Uterus (tissue), 4 donors: ENCODE data around the gene NFE2L3. TPM values are rescaled to one million over a fixed set of nuclear protein-coding genes. Genes with fewer than 3 reads are reported as not detected.

Source experiments
- DNase-seq, 2 donors: peaks; one replicate each; pipeline ENCODE4 v3.0.0-alpha.2; 2019 to 2020
- H3K27ac ChIP-seq, 2 donors: fragments of 200-600 bp; sonication (generic); 1 replicate in 1 of 2; 2 replicates in 1 of 2; pipeline ENCODE4 v1.5.1; 2016 to 2018
- H3K27me3 ChIP-seq, 2 donors: fragments of 200-600 bp; sonication (generic); one replicate each; pipeline ENCODE4 v1.5.1; 2018 to 2019; ENCODE audit warnings: control low read depth in 1 of 2
- H3K36me3 ChIP-seq, 2 donors: fragments of 200-600 bp; sonication (generic); one replicate each; pipeline ENCODE4 v1.5.1; 2019; ENCODE audit warnings: control low read depth in 1 of 2
- H3K4me1 ChIP-seq, 2 donors: fragments of 200-600 bp; sonication (generic); one replicate each; pipeline ENCODE4 v1.5.1; 2018 to 2019; ENCODE audit warnings: control low read depth in 1 of 2
- H3K4me3 ChIP-seq, 2 donors: fragments of 200-600 bp; sonication (generic); 1 replicate in 1 of 2; 2 replicates in 1 of 2; pipeline ENCODE4 v1.5.1; 2018 to 2019; ENCODE audit warnings: mild to moderate bottlenecking in 1 of 2
- H3K9me3 ChIP-seq, 2 donors: fragments of 200-600 bp; sonication (generic); one replicate each; pipeline ENCODE4 v1.5.1; 2019; ENCODE audit warnings: control low read depth in 1 of 2
- CTCF ChIP-seq, 4 experiments: fragments of 200-600 bp in 2 of 4; fragments of 450-650 bp in 2 of 4; sonication (generic) in 2 of 4; IDR thresholded peaks; one replicate each; pipeline ENCODE4 v1.5.1; 2016 to 2019; ENCODE audit warnings: antibody characterized with exemption in 4 of 4, mild to moderate bottlenecking in 2 of 4, moderate library complexity in 1 of 4
- POLR2A ChIP-seq, 2 donors: fragments of 450-650 bp; IDR thresholded peaks; one replicate each; pipeline ENCODE4 v1.6.1; 2016; ENCODE audit warnings: antibody characterized with exemption in 2 of 2, mild to moderate bottlenecking in 1 of 2, moderate library complexity in 1 of 2
- intact Hi-C: fragments of 100-400 bp; cut with DNase I; formaldehyde crosslinking; loops from one replicate; pipeline ENCODE4 v1.15.1; 2023; ENCODE audit warnings: low total_unique reads
- total RNA-seq, 4 donors: library from RNA; depleted of rRNA in 3 of 4; stranded (reverse); fragments of >200 nt in 3 of 4; gene quantifications; one replicate each; pipeline versions ENCODE4 v1.1.0 to v1.2.4, GENCODE V29; 2014 to 2023
- donor health status: DM: yes; HTN: yes; CAD: no.

The NFE2L3 gene
- total RNA-seq, 4 donors from 2014 or later, result 3.6 to 6.2 (median 4.1) TPM; not detected in 1

GRCh38 chr7:26198133-26198780 is 46.3 kb downstream of the NFE2L3 start:
- H3K4me1 ChIP-seq, result peaks cover 13 to 25% of the 10 kb centered on the region in 2 donors
- intact Hi-C loops, result no loop called here
- TF ChIP-seq CTCF (IDR thresholded peaks at IDR 0.05) (peak; percentile 53 to 76 (median 60)), POLR2A (IDR thresholded peaks at IDR 0.05) (no peak)
- no peaks in the 10 kb centered on the region for H3K9me3 ChIP-seq
- no peak for DNase-seq
- no peaks in the 10 kb centered on the region for H3K27me3 ChIP-seq
- H3K36me3 ChIP-seq, result no peaks in the 10 kb centered on the region
- peak overlapping the region; percentile 100 for H3K27ac ChIP-seq
- H3K4me3 ChIP-seq, result peak overlapping the region; percentile 88 to 97

- no peak for TF ChIP-seq CTCF (IDR thresholded peaks at IDR 0.05)
- TF ChIP-seq POLR2A (IDR thresholded peaks at IDR 0.05), result no peak
- Histone ChIP-seq H3K27me3 (no peaks in the 10 kb centered on the region), H3K27ac (peak overlapping the region; percentile 100), H3K4me1 (peaks cover 13 to 21% of the 10 kb centered on the region in 2 donors), H3K9me3 (no peaks in the 10 kb centered on the region), H3K36me3 (no peaks in the 10 kb centered on the region), H3K4me3 (peak overlapping the region; percentile 88 to 97)
- intact Hi-C loops, result no loop called here
- no peak for DNase-seq
Measured at GRCh38 chr7:26198781-26199169, 46.8 kb downstream of the NFE2L3 start.

- peak; percentile 10 to 41 for TF ChIP-seq POLR2A (IDR thresholded peaks at IDR 0.05)
- TF ChIP-seq CTCF (IDR thresholded peaks at IDR 0.05), result no peak
- H3K36me3 ChIP-seq, result no peaks in the 10 kb centered on the region
- H3K4me1 ChIP-seq, result peaks cover 13 to 19% of the 10 kb centered on the region in 2 donors
- no peaks in the 10 kb centered on the region for H3K27me3 ChIP-seq
- H3K9me3 ChIP-seq, result no peaks in the 10 kb centered on the region
- peak overlapping the region; percentile 88 to 97 for H3K4me3 ChIP-seq
- DNase-seq, result peak; percentile 70 to 74
- intact Hi-C loops, result no loop called here
- H3K27ac ChIP-seq, result peak overlapping the region; percentile 100
Measured at GRCh38 chr7:26199301-26200037, 47.5 kb downstream of the NFE2L3 start.

- H3K9me3 ChIP-seq, result no peaks in the 10 kb centered on the region
- DNase-seq, result peak; percentile 71 to 77
- H3K4me1 ChIP-seq, result peaks cover 13 to 19% of the 10 kb centered on the region in 2 donors
- no peaks in the 10 kb centered on the region for H3K27me3 ChIP-seq
- no peaks in the 10 kb centered on the region for H3K36me3 ChIP-seq
- H3K4me3 ChIP-seq, result peak overlapping the region; percentile 88 to 97
- peak overlapping the region; percentile 100 for H3K27ac ChIP-seq
- TF ChIP-seq POLR2A (IDR thresholded peaks at IDR 0.05), result no peak
- no peak for TF ChIP-seq CTCF (IDR thresholded peaks at IDR 0.05)
- intact Hi-C loops, result no loop called here
Measured at GRCh38 chr7:26200038-26200443, 48.0 kb downstream of the NFE2L3 start.
